GM21737 (cell line): ENCODE data around the gene STARD3.

Source experiments
- ATAC-seq: cut with Tn5 transposase; IDR thresholded peaks from one replicate; pipeline ENCODE4 v1.9.1; 2021; ENCODE audit warnings: mild to moderate bottlenecking, moderate library complexity; ENCODE audit not compliant: unreplicated experiment

Gene STARD3

GRCh38 chr17:39618956-39619785 is 17.8 kb upstream of the STARD3 start:
- no peak for ATAC-seq

GRCh38 chr17:39619786-39620101 is 17.2 kb upstream of the STARD3 start:
- no peak for ATAC-seq

GRCh38 chr17:39621523-39622379 is 15.2 kb upstream of the STARD3 start:
- peak; percentile 48 for ATAC-seq

GRCh38 chr17:39622380-39623006 is 14.5 kb upstream of the STARD3 start:
- ATAC-seq, result peak; percentile 7

- no peak for ATAC-seq
Measured at GRCh38 chr17:39623356-39623950, 13.5 kb upstream of the STARD3 start.

- ATAC-seq, result no peak
Measured at GRCh38 chr17:39624313-39624712, 12.6 kb upstream of the STARD3 start.

GRCh38 chr17:39625198-39625785 is 11.7 kb upstream of the STARD3 start:
- no peak for ATAC-seq

GRCh38 chr17:39626171-39627046 is 10.5 kb upstream of the STARD3 start, which contains the start of gene PPP1R1B:
TSS of gene PPP1R1B (plus strand) at chr17:39626952. CDS start at chr17:39627393, 441 bp downstream.
- no peak for ATAC-seq

- no peak for ATAC-seq
Measured at GRCh38 chr17:39627047-39627711, 9.8 kb upstream of the STARD3 start.

- no peak for ATAC-seq
Measured at GRCh38 chr17:39627712-39628516, 9.0 kb upstream of the STARD3 start.

- ATAC-seq, result no peak
Measured at GRCh38 chr17:39628655-39629493, 8.1 kb upstream of the STARD3 start.

GRCh38 chr17:39629494-39629880 is 7.5 kb upstream of the STARD3 start:
- ATAC-seq, result no peak

GRCh38 chr17:39629898-39630297 is 7.0 kb upstream of the STARD3 start:
- no peak for ATAC-seq

- no peak for ATAC-seq
Measured at GRCh38 chr17:39631403-39631802, 5.5 kb upstream of the STARD3 start.

GRCh38 chr17:39632153-39632941 is 4.6 kb upstream of the STARD3 start:
- ATAC-seq, result no peak

GRCh38 chr17:39633570-39634183 is 3.3 kb upstream of the STARD3 start:
- ATAC-seq, result no peak
